ENCODE data around the gene NCKAP5.

GRCh38 chr2:133204421-133204820 lies 363.8 kb downstream of the NCKAP5 start:
- TF ChIP-seq EZH2 (IDR thresholded peaks at IDR 0.05; ENCODE audit: low read length, unreplicated experiment) (no peak), CTCF (conservative IDR thresholded peaks at IDR 0.05; ENCODE audit: low read depth, low read length) (no peak)

Data from PC-3 (cell line).